ENCODE data around the gene IRF9.

IRF9 gene

GRCh38 chr14:24132061-24132685 lies 28.9 kb upstream of the IRF9 start:
- DNase-seq: no peak

DNA sequence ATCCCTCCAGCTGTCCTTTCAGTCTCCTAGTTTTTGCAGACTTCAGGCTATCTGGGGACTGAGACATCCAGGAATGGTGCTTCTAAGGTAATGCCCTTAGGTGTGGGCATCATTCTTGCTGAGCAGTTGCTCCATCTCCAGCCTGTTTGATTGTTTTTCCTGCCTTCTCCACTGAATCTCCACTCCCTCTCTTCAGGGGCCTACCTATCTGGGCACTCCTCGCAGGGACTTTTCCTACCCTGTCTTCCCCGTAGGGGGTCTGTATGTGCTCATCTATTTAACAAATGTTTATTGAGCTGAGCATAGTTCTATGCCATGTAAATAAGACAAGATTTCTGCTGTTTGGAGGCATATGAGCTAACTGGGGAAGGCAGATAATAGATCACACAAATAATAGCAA lies 28.1 kb upstream of the IRF9 start:
- no peak for DNase-seq

- DNase-seq: no peak
Measured at GRCh38 chr14:24133735-24134134, 27.3 kb upstream of the IRF9 start.

- no peak for DNase-seq
Measured at GRCh38 chr14:24135584-24135833, 25.6 kb upstream of the IRF9 start.

DNA sequence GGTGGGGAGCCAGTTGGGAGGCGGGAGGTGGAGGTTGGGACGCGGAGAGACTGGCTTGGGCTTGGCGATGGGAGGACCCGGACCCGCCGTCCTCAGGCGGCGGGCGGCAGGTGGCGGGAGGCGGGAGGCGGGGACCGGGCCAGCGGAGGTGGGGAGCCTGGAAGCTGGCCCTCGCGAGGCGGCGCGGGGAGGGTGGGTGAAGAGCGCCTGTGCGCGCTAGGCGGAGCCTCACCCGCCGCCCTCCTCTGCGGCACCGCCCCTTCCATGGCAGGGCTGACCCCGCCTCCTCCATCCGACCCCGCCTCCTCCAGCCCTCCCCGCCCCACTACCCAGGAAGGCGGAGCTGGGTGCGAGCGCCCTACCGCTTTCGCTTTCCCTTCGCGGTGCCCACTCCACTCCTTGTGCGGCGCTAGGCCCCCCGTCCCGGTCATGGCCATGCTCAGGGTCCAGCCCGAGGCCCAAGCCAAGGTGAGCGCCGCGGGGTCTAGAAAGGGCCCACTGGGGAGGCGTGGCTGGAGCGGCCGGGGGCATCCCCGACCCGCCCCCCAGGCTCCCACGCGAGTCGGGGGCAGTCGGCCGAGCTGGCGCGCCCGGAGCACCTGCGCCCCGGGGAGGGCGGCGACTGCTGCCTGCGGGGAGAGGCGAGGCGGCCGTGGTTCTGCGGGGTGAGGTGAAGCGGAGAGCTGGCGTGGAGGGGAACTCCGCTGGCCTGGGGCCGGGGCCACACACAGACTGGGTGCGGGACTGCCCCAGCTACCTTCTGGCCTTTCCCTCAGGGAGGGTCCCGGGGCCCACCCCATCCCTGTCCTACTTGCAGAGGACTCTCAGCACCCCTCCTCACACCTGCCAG lies 25.0 kb upstream of the IRF9 start, which contains the start of gene PSME1:
PSME1 (plus strand) TSS at position 361 of the 850 bp plus-strand sequence; CDS start at position 430, 69 bp downstream.
- DNase-seq: peak; percentile 90

- no peak for DNase-seq
Measured at GRCh38 chr14:24136684-24137528, 24.2 kb upstream of the IRF9 start.

- DNase-seq: no peak
Measured at GRCh38 chr14:24137529-24138395, 23.3 kb upstream of the IRF9 start.

- no peak for DNase-seq
Measured at GRCh38 chr14:24138396-24139271, 22.4 kb upstream of the IRF9 start.

DNA sequence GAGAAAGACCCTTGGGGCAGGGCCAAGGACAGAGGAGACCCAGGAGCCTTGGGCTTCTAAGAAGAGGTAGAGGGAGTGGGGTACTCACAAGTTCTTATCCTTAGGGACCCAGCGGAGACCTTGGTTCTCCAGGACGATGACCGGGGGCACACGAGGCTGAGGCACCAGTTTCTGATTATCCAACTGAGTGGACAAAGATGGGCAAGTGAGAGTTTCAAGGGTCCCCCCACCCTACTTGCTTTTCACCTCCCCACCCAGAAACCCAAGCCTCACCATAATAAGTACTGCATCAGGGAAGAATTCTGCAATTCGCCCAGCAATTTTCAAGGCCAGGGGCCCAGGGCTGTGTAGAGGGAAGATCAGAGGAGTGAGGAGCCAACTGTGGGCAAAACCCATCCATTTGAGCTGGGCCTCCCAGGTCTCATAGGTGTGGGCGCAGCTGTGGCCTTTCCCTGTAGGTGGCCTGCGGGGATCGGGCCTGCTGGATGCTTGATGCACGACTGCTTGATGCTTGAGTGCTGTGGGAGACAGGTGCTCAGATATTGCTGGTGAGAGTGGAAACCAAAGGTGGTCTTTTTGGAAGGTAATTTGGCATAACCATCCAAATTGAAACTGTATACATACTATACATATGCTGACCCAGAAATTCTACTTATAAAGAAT lies 21.7 kb upstream of the IRF9 start:
- no peak for DNase-seq

GRCh38 chr14:24141097-24141880 lies 19.8 kb upstream of the IRF9 start, which contains the start of gene EMC9:
Gene EMC9, minus strand, starts transcription at chr14:24141591. Its CDS starts 287 bp downstream, at chr14:24141304.
- DNase-seq: peak; percentile 99

- no peak for DNase-seq
Measured at GRCh38 chr14:24143511-24143910, 17.6 kb upstream of the IRF9 start.

DNA sequence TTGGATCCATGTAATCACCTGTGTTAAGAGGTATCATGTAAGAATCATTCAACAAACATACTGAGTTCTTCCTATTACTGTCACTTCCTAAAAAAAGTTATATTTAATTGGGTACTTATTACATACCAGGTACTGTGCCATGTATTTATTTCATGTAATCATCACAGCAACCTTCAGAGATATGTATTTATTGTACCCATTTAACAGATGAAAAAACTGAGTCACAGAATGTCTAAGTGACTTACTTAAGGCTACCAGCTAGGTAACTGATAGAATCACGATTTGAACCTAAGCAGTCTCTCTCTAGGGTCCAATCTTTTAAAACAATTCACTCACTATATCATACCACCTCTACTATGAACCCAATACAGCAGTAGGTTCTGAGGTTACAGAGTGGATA lies 16.6 kb upstream of the IRF9 start:
- DNase-seq: no peak

GRCh38 chr14:24145219-24145618 lies 15.8 kb upstream of the IRF9 start:
- DNase-seq: no peak

- no peak for DNase-seq
Measured at GRCh38 chr14:24145690-24146452, 15.2 kb upstream of the IRF9 start.

- peak; percentile 78 for DNase-seq
Measured at GRCh38 chr14:24146453-24146977, 14.6 kb upstream of the IRF9 start, which contains the start of gene PSME2. Gene PSME2, minus strand, starts transcription at chr14:24146610. Its CDS starts 29 bp downstream, at chr14:24146581.

DNA sequence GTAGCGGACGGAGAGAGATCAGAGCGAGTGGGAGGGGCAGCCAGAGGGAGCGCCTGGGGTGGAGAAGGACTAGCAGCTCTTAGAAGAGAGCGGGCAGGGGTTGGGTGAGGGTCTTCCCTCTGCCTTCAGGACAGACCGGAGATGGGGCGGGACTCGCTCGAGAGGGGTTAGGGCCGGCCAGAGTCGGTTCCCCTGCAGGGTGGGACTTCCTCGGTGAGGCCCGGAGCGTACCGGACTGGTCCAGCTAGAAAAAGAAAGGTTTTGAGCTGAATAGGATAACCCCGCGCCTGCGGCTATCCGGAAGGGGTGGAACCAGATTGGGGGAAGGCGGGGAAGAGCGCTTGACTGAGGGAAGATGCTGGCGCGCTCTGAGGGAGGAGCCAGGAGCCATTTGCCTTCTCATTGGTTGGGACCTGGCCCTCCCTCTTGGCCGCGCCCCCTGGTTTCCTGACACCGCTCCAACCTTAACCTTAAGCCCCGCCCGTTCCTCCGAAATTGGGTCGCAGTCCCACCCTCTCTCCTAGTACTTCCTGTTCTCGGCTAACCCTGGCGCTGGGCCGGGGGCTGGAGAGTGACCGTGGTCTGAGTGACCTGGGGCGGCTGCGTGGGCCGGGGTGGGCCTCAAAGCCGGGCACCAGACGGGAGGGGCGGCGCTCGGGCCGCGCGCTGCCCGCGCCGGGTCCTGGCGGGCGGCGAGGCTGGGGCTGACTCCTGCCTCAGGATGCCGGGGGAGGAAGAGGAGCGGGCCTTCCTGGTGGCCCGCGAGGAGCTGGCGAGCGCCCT lies 13.9 kb upstream of the IRF9 start, which contains the start of gene RNF31:
RNF31 (plus strand) TSS at position 521 of the 783 bp plus-strand sequence; CDS start at position 722, 201 bp downstream.
- DNase-seq: peak; percentile 96

- DNase-seq: no peak
Measured at GRCh38 chr14:24147761-24148428, 13.2 kb upstream of the IRF9 start.
